NCI-H128 (cell line): ENCODE measurements around the gene TMEM191C.
"Not testable (repeated sequence)": the region's sequence is repeated elsewhere in the genome, so short reads cannot be mapped to it uniquely, and the experiment has no call there.

ENCODE experiments used
- DNase-seq: peaks from one replicate; lab custom pipeline; 2025; ENCODE audit not compliant: unreplicated experiment; lab: John Stamatoyannopoulos, UW

TMEM191C gene

GRCh38 chr22:21467337-21468193 lies at the start of gene TMEM191C:
TMEM191C (plus strand) TSS chr22:21467387; CDS start chr22:21467460, 73 bp downstream.
- not testable (repeated sequence) for DNase-seq

GRCh38 chr22:21417853-21418252 lies 49.3 kb upstream of the TMEM191C start:
- DNase-seq = not testable (repeated sequence)

- DNase-seq = not testable (repeated sequence)
These were observed 48.1 kb upstream of the TMEM191C start for GRCh38 chr22:21418974-21419638.

- DNase-seq = not testable (repeated sequence)
These were observed 46.9 kb upstream of the TMEM191C start for GRCh38 chr22:21420180-21420763.

GRCh38 chr22:21424084-21424709 lies 43.0 kb upstream of the TMEM191C start:
- DNase-seq = not testable (repeated sequence)

- not testable (repeated sequence) for DNase-seq
These were observed 32.6 kb upstream of the TMEM191C start for GRCh38 chr22:21434378-21435233.

GRCh38 chr22:21435998-21436810 lies 31.0 kb upstream of the TMEM191C start:
- DNase-seq = not testable (repeated sequence)

GRCh38 chr22:21438013-21438412 lies 29.2 kb upstream of the TMEM191C start:
- DNase-seq = not testable (repeated sequence)

- DNase-seq = not testable (repeated sequence)
These were observed 27.1 kb upstream of the TMEM191C start for GRCh38 chr22:21440018-21440636.

- not testable (repeated sequence) for DNase-seq
These were observed 26.5 kb upstream of the TMEM191C start for GRCh38 chr22:21440676-21441075.

- DNase-seq = not testable (repeated sequence)
These were observed 26.0 kb upstream of the TMEM191C start for GRCh38 chr22:21441170-21441569.

GRCh38 chr22:21442123-21442522 lies 25.1 kb upstream of the TMEM191C start:
- not testable (repeated sequence) for DNase-seq

- not testable (repeated sequence) for DNase-seq
These were observed 24.5 kb upstream of the TMEM191C start for GRCh38 chr22:21442646-21443045.

GRCh38 chr22:21443057-21443734 lies 24.0 kb upstream of the TMEM191C start:
- DNase-seq = no peak

GRCh38 chr22:21443735-21444421 lies 23.3 kb upstream of the TMEM191C start:
- no peak for DNase-seq

GRCh38 chr22:21444701-21445436 lies 22.3 kb upstream of the TMEM191C start:
- no peak for DNase-seq
